ENCODE measurements around the gene PARP3. TPM values are rescaled to one million over a fixed set of nuclear protein-coding genes. Genes with fewer than 3 reads are reported as not detected.

Gene PARP3
- total RNA-seq, 1 experiment from 2014 or later, result 17.5 TPM

GRCh38 chr3:51980253-51980652, 38.1 kb downstream of the PARP3 start:
- TF ChIP-seq ELF1 (IDR thresholded peaks at IDR 0.05; ENCODE audit: borderline replicate concordance, low read depth) (no peak), POLR2AphosphoS5 (IDR thresholded peaks at IDR 0.05; ENCODE audit: low read depth, low read length) (no peak), JUND (IDR thresholded peaks at IDR 0.05) (no peak), CBX3 (IDR thresholded peaks at IDR 0.05; ENCODE audit: low read depth) (no peak), SRF (IDR thresholded peaks at IDR 0.05; ENCODE audit: low read depth) (no peak), ZFX (IDR thresholded peaks at IDR 0.05) (no peak), YY1 (IDR thresholded peaks at IDR 0.05; ENCODE audit: extremely low read depth, insufficient replicate concordance, low read depth, low read length) (no peak), SP1 (IDR thresholded peaks at IDR 0.05; ENCODE audit: low read depth) (no peak), CEBPB (IDR thresholded peaks at IDR 0.05; ENCODE audit: low read depth) (no peak), REST (IDR thresholded peaks at IDR 0.05; ENCODE audit: low read depth) (no peak), MAX (IDR thresholded peaks at IDR 0.05) (no peak), EGR1 (IDR thresholded peaks at IDR 0.05; ENCODE audit: low read depth) (no peak), ZBTB33 (IDR thresholded peaks at IDR 0.05; ENCODE audit: extremely low read depth, insufficient replicate concordance, low read length) (no peak), ATF3 (IDR thresholded peaks at IDR 0.05) (no peak), FOSL1 (IDR thresholded peaks at IDR 0.05; ENCODE audit: low read depth) (no peak)
- Histone ChIP-seq H3K4me1 (ENCODE audit: control insufficient read depth in 1 of 2, insufficient read depth in 2 of 2, low read length in 2 of 2) (peaks cover 29 to 51% of the 10 kb centered on the region in 2 experiments), H4K20me1 (ENCODE audit: insufficient read depth) (no peaks in the 10 kb centered on the region), H2AFZ (ENCODE audit: low read depth, low read length, poor library complexity, severe bottlenecking) (no peak overlapping the region), H3K9me3 (ENCODE audit: control insufficient read depth in 1 of 2, insufficient read depth in 1 of 2, low read depth in 1 of 2, low read length in 2 of 2) (no peaks in the 10 kb centered on the region), H3K36me3 (ENCODE audit: control insufficient read depth in 1 of 2, insufficient read depth in 2 of 2, low read length in 2 of 2) (no peaks in the 10 kb centered on the region), H3K27me3 (ENCODE audit: insufficient read depth, low read length) (no peaks in the 10 kb centered on the region), H3K9me2 (ENCODE audit: insufficient read depth) (no peaks in the 10 kb centered on the region), H3K4me2 (ENCODE audit: low read length) (no peak overlapping the region), H3K9ac (ENCODE audit: low read length) (no peak overlapping the region), H3K27ac (ENCODE audit: low read depth, low read length) (no peak overlapping the region; the same call in 1 of the 2 replicates), H3K79me2 (ENCODE audit: insufficient read depth, low read length) (peaks cover 12% of the 10 kb centered on the region), H3K4me3 (replicated peaks in 1 of 2; ENCODE audit: low read depth in 1 of 2, low read length in 2 of 2) (no peak overlapping the region)
- POLR2A ChIA-PET, result no interaction called here
- intact Hi-C loops (cut with micrococcal nuclease), result loop anchor here (5.0 kb wide), 1 partner anchor 263 kb away; no protein-coding TSS in a partner anchor
- DNase-seq (ENCODE audit: low read depth, low spot score), result no peak
- CTCF ChIA-PET, result no interaction called here
- RAD21 ChIA-PET (ENCODE audit: low non-redundant PET in 1 of 2, low total read pairs in 2 of 2, uncharacterized antibody in 2 of 2, unreplicated experiment in 2 of 2), result no interaction called here
- BruUV-seq (replicated peaks), result no TSS peak
- ATAC-seq, result no peak
